Panc1 (cell line): ENCODE results near the gene GJD4. TPM values are rescaled to one million over a fixed set of nuclear protein-coding genes. Genes with fewer than 3 reads are reported as not detected.

Experiments used
- ATAC-seq: fragments of 200-7000 bp; cut with Tn5 transposase; 2 replicates; pipeline ENCODE4 v1.9.1; 2020; ENCODE audit warnings: mild to moderate bottlenecking, moderate library complexity
- BruUV-seq: library from RNA; stranded (reverse); fragments of 400-500 nt; replicated peaks from 2 replicates; lab custom pipeline; 2021; lab: Mats Ljungman, UMichigan
- CTCF ChIA-PET: fragments of 300-600 bp; sonication (Branson Sonifier 250); formaldehyde crosslinking; loops from one replicate; lab custom pipeline; 2022; ENCODE audit warnings: antibody characterized with exemption; lab: Charles Lee
- POLR2A ChIA-PET: fragments of 300-600 bp; sonication (Branson Sonifier 250); formaldehyde crosslinking; loops from one replicate; lab custom pipeline; 2022; ENCODE audit warnings: antibody characterized with exemption; lab: Charles Lee
- DNase-seq: peaks from one replicate; pipeline ENCODE4 v3.0.0-alpha.2; 2010; ENCODE audit warnings: low read depth, low spot score
- H3K27ac ChIP-seq: 2 replicates; pipeline ENCODE4 v1.5.1; 2011; ENCODE audit warnings: mild to moderate bottlenecking, low read length, inconsistent platforms
- H3K27me3 ChIP-seq: fragments of 200-500 bp; sonication (Bioruptor generic); 2 replicates; pipeline ENCODE4 v1.6.0; 2014; ENCODE audit warnings: low read length, inconsistent platforms; ENCODE audit not compliant: control insufficient read depth, insufficient read depth
- H3K36me3 ChIP-seq: fragments of 200-500 bp; sonication (Bioruptor generic); 2 replicates; pipeline ENCODE4 v1.5.1; 2014; ENCODE audit warnings: inconsistent platforms, mild to moderate bottlenecking, low read length, moderate library complexity; ENCODE audit not compliant: control insufficient read depth, insufficient read depth
- H3K4me1 ChIP-seq: 2 replicates; pipeline ENCODE4 v1.5.1; 2011; ENCODE audit warnings: inconsistent platforms, mild to moderate bottlenecking, low read length, moderate library complexity; ENCODE audit not compliant: control insufficient read depth, insufficient read depth
- H3K4me3 ChIP-seq, 2 experiments: 2 replicates each; pipeline ENCODE4 v1.5.1; 2011 to 2012; ENCODE audit warnings: low read depth in 2 of 2, low read length in 2 of 2, mild to moderate bottlenecking in 2 of 2, inconsistent platforms in 1 of 2, moderate library complexity in 1 of 2
- H3K9me3 ChIP-seq: fragments of 200-500 bp; sonication (Bioruptor generic); 2 replicates; pipeline ENCODE4 v1.5.1; 2014; ENCODE audit warnings: low read depth, mild to moderate bottlenecking, inconsistent platforms, low read length, moderate library complexity; ENCODE audit not compliant: control insufficient read depth, insufficient read depth
- CTCF ChIP-seq: fragments of 450-650 bp; IDR thresholded peaks from 2 replicates; pipeline ENCODE4 v1.5.1; 2017; ENCODE audit warnings: mild to moderate bottlenecking
- POLR2AphosphoS5 ChIP-seq: IDR thresholded peaks from 2 replicates; pipeline ENCODE4 v1.6.1; 2012; ENCODE audit warnings: mild to moderate bottlenecking, low read depth, low read length, moderate library complexity
- REST ChIP-seq, 2 experiments: IDR thresholded peaks; 2 replicates each; pipeline ENCODE4 v1.6.1; 2011 to 2012; ENCODE audit warnings: low read depth in 2 of 2, control low read depth in 1 of 2, low read length in 1 of 2, mild to moderate bottlenecking in 1 of 2, moderate library complexity in 1 of 2; ENCODE audit not compliant: insufficient read depth in 1 of 2
- SIN3A ChIP-seq: IDR thresholded peaks from 2 replicates; pipeline ENCODE4 v1.6.1; 2012; ENCODE audit warnings: low read depth, mild to moderate bottlenecking, low read length, moderate library complexity, borderline replicate concordance; ENCODE audit not compliant: insufficient read depth
- TCF7L2 ChIP-seq: IDR thresholded peaks from 2 replicates; pipeline ENCODE4 v1.6.1; 2011; ENCODE audit warnings: mild to moderate bottlenecking, low read depth, low read length, inconsistent platforms
- in situ Hi-C: cut with HindIII; loops from 2 replicates; pipeline ENCODE4 v1.10.0; 2016; ENCODE audit warnings: low sequenced_read_pairs, low pct_unique_long_range_greater_than_20kb
- intact Hi-C: fragments of 100-400 bp; cut with micrococcal nuclease; formaldehyde crosslinking; loops from one replicate; pipeline ENCODE4 v1.10.0; 2022; ENCODE audit not compliant: unreplicated experiment
- total RNA-seq: library from RNA; stranded (reverse); gene quantifications from one replicate; pipeline ENCODE4 v1.2.1, GENCODE V29; 2021; ENCODE audit not compliant: unreplicated experiment

GJD4 gene
- total RNA-seq, 1 experiment from 2014 or later: not detected

- intact Hi-C loops (no loop called here), in situ Hi-C loops (no loop called here)
- no peaks in the 10 kb centered on the region; the same call in 1 of the 2 replicates for H3K27me3 ChIP-seq
- ATAC-seq (no peak), DNase-seq (no peak)
- H3K4me3 ChIP-seq: no peak overlapping the region
- ChIA-PET CTCF (no interaction called here), POLR2A (no interaction called here)
- H3K27ac ChIP-seq: no peak overlapping the region
- TF ChIP-seq REST (IDR thresholded peaks at IDR 0.05; ENCODE audit: insufficient read depth in 1 of 2, low read depth in 2 of 2, low read length in 1 of 2) (no peak), TCF7L2 (no peak), POLR2AphosphoS5 (no peak), SIN3A (no peak), CTCF (no peak)
- no TSS peak for BruUV-seq
- no peaks in the 10 kb centered on the region for H3K9me3 ChIP-seq
- H3K36me3 ChIP-seq: no peaks in the 10 kb centered on the region
- no peaks in the 10 kb centered on the region for H3K4me1 ChIP-seq
These were observed 21.9 kb downstream of the GJD4 start for GRCh38 chr10:35626971-35627507.

- in situ Hi-C loops: no loop called here
- Histone ChIP-seq H3K27ac (no peak overlapping the region), H3K9me3 (no peaks in the 10 kb centered on the region), H3K36me3 (no peaks in the 10 kb centered on the region), H3K27me3 (no peaks in the 10 kb centered on the region; the same call in 1 of the 2 replicates), H3K4me3 (no peak overlapping the region), H3K4me1 (no peaks in the 10 kb centered on the region)
- ATAC-seq (no peak), DNase-seq (no peak)
- no TSS peak for BruUV-seq
- ChIA-PET CTCF (no interaction called here), POLR2A (interaction anchor here (0.6 kb wide), 1 partner anchor 1249 kb away, joined by 3 read pairs; no protein-coding TSS in a partner anchor)
- TF ChIP-seq POLR2AphosphoS5 (no peak), CTCF (no peak), SIN3A (no peak), REST (IDR thresholded peaks at IDR 0.05; ENCODE audit: insufficient read depth in 1 of 2, low read depth in 2 of 2, low read length in 1 of 2) (no peak), TCF7L2 (no peak)
- intact Hi-C loops: no loop called here
These were observed 26.3 kb downstream of the GJD4 start for GRCh38 chr10:35631404-35631803.
